Measurements from ENCODE around the gene RALBP1.

Gene RALBP1

DNA sequence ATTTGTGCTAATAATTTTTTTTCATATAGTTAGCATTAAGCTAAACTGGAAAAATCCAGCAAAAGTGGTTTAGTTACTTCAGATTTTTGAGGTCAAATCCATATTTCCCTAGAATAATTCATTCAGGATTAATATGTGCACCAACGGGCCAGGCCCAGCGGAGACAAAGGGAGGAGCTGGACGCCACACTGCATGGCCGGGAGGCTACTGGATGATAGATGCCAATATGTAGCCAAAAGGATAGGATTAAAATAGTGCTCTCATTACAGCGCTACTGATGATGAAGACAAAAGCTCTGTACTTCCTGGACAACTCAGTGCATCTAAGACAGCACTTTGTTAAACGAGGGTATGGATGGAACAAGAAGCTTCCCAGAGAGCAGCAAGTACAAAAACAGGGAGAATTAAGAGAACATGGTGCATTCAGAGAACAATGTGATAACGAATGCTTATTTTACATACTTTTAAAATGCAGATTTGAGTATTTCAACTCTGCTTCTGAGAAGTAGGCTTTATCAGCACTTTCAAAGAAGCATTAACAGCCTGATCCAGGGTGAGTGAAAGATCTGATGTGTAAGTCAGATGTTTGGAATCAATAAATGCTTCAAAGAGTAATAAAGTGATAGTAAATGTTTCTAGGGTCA lies 99.3 kb downstream of the RALBP1 start:
- H3K27me3 ChIP-seq (replicated peaks; ENCODE audit: control insufficient read depth, insufficient read depth, low read length), result no peaks in the 10 kb centered on the region
- H3K4me3 ChIP-seq (ENCODE audit: low read length), result no peak overlapping the region
- H3K9me3 ChIP-seq (ENCODE audit: control insufficient read depth, low read length), result no peaks in the 10 kb centered on the region
- peaks cover 9% of the 10 kb centered on the region for H3K4me1 ChIP-seq (ENCODE audit: control insufficient read depth, insufficient read depth, low read length)
- DNase-seq (ENCODE audit: low read depth), result no peak
- no peak overlapping the region for H3K9ac ChIP-seq (ENCODE audit: low read length)
- H3K36me3 ChIP-seq (ENCODE audit: control insufficient read depth, insufficient read depth, low read length, severe bottlenecking), result peaks cover 79% of the 10 kb centered on the region

GRCh38 chr18:9575558-9575957 lies 100.2 kb downstream of the RALBP1 start:
- Histone ChIP-seq H3K9ac (ENCODE audit: low read length) (no peak overlapping the region), H3K36me3 (ENCODE audit: control insufficient read depth, insufficient read depth, low read length, severe bottlenecking) (peaks cover 78% of the 10 kb centered on the region), H3K27me3 (replicated peaks; ENCODE audit: control insufficient read depth, insufficient read depth, low read length) (no peaks in the 10 kb centered on the region), H3K4me3 (ENCODE audit: low read length) (no peak overlapping the region), H3K9me3 (ENCODE audit: control insufficient read depth, low read length) (no peaks in the 10 kb centered on the region), H3K4me1 (ENCODE audit: control insufficient read depth, insufficient read depth, low read length) (peaks cover 5% of the 10 kb centered on the region)
- DNase-seq (ENCODE audit: low read depth), result peak; percentile 98

DNA sequence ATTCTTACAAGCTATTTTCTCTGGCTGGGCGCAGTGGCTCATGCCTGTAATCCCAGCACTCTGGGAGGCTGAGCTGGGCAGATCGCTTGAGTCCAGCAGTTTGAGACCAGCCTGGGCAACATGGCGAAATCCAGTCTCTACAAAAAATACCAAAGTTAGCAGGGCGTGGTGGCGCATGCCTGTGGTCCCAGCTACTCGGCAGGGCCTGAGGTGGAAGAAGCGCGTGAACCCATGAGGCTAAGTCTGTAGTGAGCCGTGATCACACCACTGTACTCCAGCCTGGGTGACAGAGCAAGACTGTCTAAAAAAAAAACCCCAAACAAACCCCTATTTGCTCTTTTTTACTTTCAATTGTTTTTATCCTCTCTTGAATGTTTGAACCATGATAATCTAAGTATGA lies 102.0 kb downstream of the RALBP1 start:
- H3K9me3 ChIP-seq (ENCODE audit: control insufficient read depth, low read length), result peaks cover 6% of the 10 kb centered on the region
- H3K9ac ChIP-seq (ENCODE audit: low read length), result no peak overlapping the region
- no peak overlapping the region for H3K4me3 ChIP-seq (ENCODE audit: low read length)
- peaks cover 5% of the 10 kb centered on the region for H3K4me1 ChIP-seq (ENCODE audit: control insufficient read depth, insufficient read depth, low read length)
- H3K27me3 ChIP-seq (replicated peaks; ENCODE audit: control insufficient read depth, insufficient read depth, low read length), result no peaks in the 10 kb centered on the region
- peaks cover 76% of the 10 kb centered on the region for H3K36me3 ChIP-seq (ENCODE audit: control insufficient read depth, insufficient read depth, low read length, severe bottlenecking)
- no peak for DNase-seq (ENCODE audit: low read depth)

GRCh38 chr18:9578306-9578705 lies 103.0 kb downstream of the RALBP1 start:
- DNase-seq (ENCODE audit: low read depth), result no peak
- Histone ChIP-seq H3K9me3 (ENCODE audit: control insufficient read depth, low read length) (peaks cover 6% of the 10 kb centered on the region), H3K4me3 (ENCODE audit: low read length) (no peak overlapping the region), H3K4me1 (ENCODE audit: control insufficient read depth, insufficient read depth, low read length) (peaks cover 5% of the 10 kb centered on the region), H3K9ac (ENCODE audit: low read length) (no peak overlapping the region), H3K27me3 (replicated peaks; ENCODE audit: control insufficient read depth, insufficient read depth, low read length) (no peaks in the 10 kb centered on the region), H3K36me3 (ENCODE audit: control insufficient read depth, insufficient read depth, low read length, severe bottlenecking) (peaks cover 77% of the 10 kb centered on the region)

- H3K36me3 ChIP-seq (ENCODE audit: control insufficient read depth, insufficient read depth, low read length, severe bottlenecking), result peaks cover 66% of the 10 kb centered on the region
These were observed 106.4 kb downstream of the RALBP1 start for GRCh38 chr18:9581667-9582066.

GRCh38 chr18:9586814-9587213 lies 111.5 kb downstream of the RALBP1 start:
- H3K27me3 ChIP-seq (replicated peaks; ENCODE audit: control insufficient read depth, insufficient read depth, low read length), result no peaks in the 10 kb centered on the region
- no peak overlapping the region for H3K4me3 ChIP-seq (ENCODE audit: low read length)
- no peak for DNase-seq (ENCODE audit: low read depth)
- H3K9ac ChIP-seq (ENCODE audit: low read length), result no peak overlapping the region
- peaks cover 77% of the 10 kb centered on the region for H3K36me3 ChIP-seq (ENCODE audit: control insufficient read depth, insufficient read depth, low read length, severe bottlenecking)
- peaks cover 2% of the 10 kb centered on the region for H3K9me3 ChIP-seq (ENCODE audit: control insufficient read depth, low read length)
- H3K4me1 ChIP-seq (ENCODE audit: control insufficient read depth, insufficient read depth, low read length), result no peaks in the 10 kb centered on the region

More at GRCh38 chr18:9581667-9582066, 106.4 kb downstream of the RALBP1 start:
- Histone ChIP-seq H3K4me1 (ENCODE audit: control insufficient read depth, insufficient read depth, low read length) (no peaks in the 10 kb centered on the region), H3K4me3 (ENCODE audit: low read length) (no peak overlapping the region), H3K27me3 (replicated peaks; ENCODE audit: control insufficient read depth, insufficient read depth, low read length) (no peaks in the 10 kb centered on the region), H3K9ac (ENCODE audit: low read length) (no peak overlapping the region), H3K9me3 (ENCODE audit: control insufficient read depth, low read length) (peaks cover 6% of the 10 kb centered on the region)
- DNase-seq (ENCODE audit: low read depth), result no peak
